Peyer's patch (tissue), 4 donors: Measurements from ENCODE around the gene PRKRA. TPM values are rescaled to one million over a fixed set of nuclear protein-coding genes. Genes with fewer than 3 reads are reported as not detected.

ENCODE experiments used
- DNase-seq, 3 donors: peaks; one replicate each; pipeline ENCODE4 v3.0.0-alpha.2; 2017 to 2019
- H3K27ac ChIP-seq, 4 donors: fragments of 200-600 bp; sonication (generic); one replicate each; pipeline ENCODE4 v1.5.1; 2016 to 2019
- H3K27me3 ChIP-seq, 2 donors: fragments of 200-600 bp; sonication (generic); one replicate each; pipeline ENCODE4 v1.5.1; 2019
- H3K36me3 ChIP-seq, 3 donors: fragments of 200-600 bp; sonication (generic); one replicate each; pipeline ENCODE4 v1.5.1; 2016 to 2019
- H3K4me1 ChIP-seq, 4 donors: fragments of 200-600 bp; sonication (generic); one replicate each; pipeline ENCODE4 v1.5.1; 2016 to 2019
- H3K4me3 ChIP-seq, 4 donors: fragments of 200-600 bp; sonication (generic); 1 replicate in 3 of 4; 2 replicates in 1 of 4; pipeline ENCODE4 v1.5.1; 2016 to 2019; ENCODE audit warnings: mild to moderate bottlenecking in 1 of 4
- H3K9me3 ChIP-seq, 4 donors: fragments of 200-600 bp; sonication (generic); one replicate each; pipeline ENCODE4 v1.5.1; 2016 to 2019; ENCODE audit warnings: mild to moderate bottlenecking in 1 of 4
- CTCF ChIP-seq, 6 experiments: fragments of 450-650 bp in 4 of 6; fragments of 200-600 bp in 2 of 6; sonication (generic) in 1 of 6; IDR thresholded peaks; one replicate each; pipeline ENCODE4 v1.5.1; 2017 to 2019; ENCODE audit warnings: antibody characterized with exemption in 6 of 6, mild to moderate bottlenecking in 3 of 6, moderate library complexity in 1 of 6
- POLR2A ChIP-seq, 2 donors: fragments of 450-650 bp; IDR thresholded peaks; one replicate each; pipeline ENCODE4 v1.5.1; 2017; ENCODE audit warnings: antibody characterized with exemption in 2 of 2, mild to moderate bottlenecking in 2 of 2, moderate library complexity in 2 of 2
- total RNA-seq, 4 donors: library from RNA; depleted of rRNA; stranded (reverse); fragments of >200 nt; gene quantifications; one replicate each; pipeline ENCODE4 v1.1.0, GENCODE V29; 2016

PRKRA gene
- total RNA-seq, 4 donors from 2014 or later = 22.4 to 54.9 (median 34.5) TPM

GRCh38 chr2:178448968-178449661 is 1.9 kb downstream of the PRKRA start:
- Histone ChIP-seq H3K4me1 (peaks cover 0 to 23% (median 0%) of the 10 kb centered on the region in 4 donors), H3K4me3 (no peak overlapping the region), H3K9me3 (no peaks in the 10 kb centered on the region), H3K27me3 (no peaks in the 10 kb centered on the region), H3K36me3 (peaks cover 0 to 35% (median 0%) of the 10 kb centered on the region in 3 donors), H3K27ac (no peak overlapping the region)
- no peak for DNase-seq
- TF ChIP-seq POLR2A (IDR thresholded peaks at IDR 0.05) (no peak), CTCF (IDR thresholded peaks at IDR 0.05) (no peak)

GRCh38 chr2:178441426-178441825 is 9.5 kb downstream of the PRKRA start:
- H3K36me3 ChIP-seq = peaks cover 0 to 82% (median 0%) of the 10 kb centered on the region in 3 donors
- no peaks in the 10 kb centered on the region for H3K27me3 ChIP-seq
- no peak overlapping the region for H3K27ac ChIP-seq
- H3K4me1 ChIP-seq = no peaks in the 10 kb centered on the region
- no peak for TF ChIP-seq POLR2A (IDR thresholded peaks at IDR 0.05)
- TF ChIP-seq CTCF (IDR thresholded peaks at IDR 0.05) = no peak
- no peak for DNase-seq
- no peaks in the 10 kb centered on the region for H3K9me3 ChIP-seq
- H3K4me3 ChIP-seq = no peak overlapping the region

- H3K27me3 ChIP-seq = no peaks in the 10 kb centered on the region
- DNase-seq = no peak
- no peak overlapping the region for H3K4me3 ChIP-seq
- TF ChIP-seq POLR2A (IDR thresholded peaks at IDR 0.05) = no peak
- no peak for TF ChIP-seq CTCF (IDR thresholded peaks at IDR 0.05)
- H3K9me3 ChIP-seq = no peaks in the 10 kb centered on the region
- H3K4me1 ChIP-seq = no peaks in the 10 kb centered on the region
- peaks cover 0 to 82% (median 0%) of the 10 kb centered on the region in 3 donors for H3K36me3 ChIP-seq
- no peak overlapping the region for H3K27ac ChIP-seq
Measured at GRCh38 chr2:178436662-178437061, 14.3 kb downstream of the PRKRA start.

GRCh38 chr2:178429336-178429735 is 21.6 kb downstream of the PRKRA start:
- no peaks in the 10 kb centered on the region for H3K27me3 ChIP-seq
- no peak for TF ChIP-seq CTCF (IDR thresholded peaks at IDR 0.05)
- no peak for TF ChIP-seq POLR2A (IDR thresholded peaks at IDR 0.05)
- no peak for DNase-seq
- H3K4me3 ChIP-seq = no peak overlapping the region
- H3K4me1 ChIP-seq = no peaks in the 10 kb centered on the region
- H3K27ac ChIP-seq = no peak overlapping the region
- H3K9me3 ChIP-seq = no peaks in the 10 kb centered on the region
- H3K36me3 ChIP-seq = peaks cover 0 to 41% (median 0%) of the 10 kb centered on the region in 3 donors

- no peak overlapping the region for H3K27ac ChIP-seq
- TF ChIP-seq CTCF (IDR thresholded peaks at IDR 0.05) (no peak), POLR2A (IDR thresholded peaks at IDR 0.05) (no peak)
- H3K36me3 ChIP-seq = peaks cover 0 to 31% (median 0%) of the 10 kb centered on the region in 3 donors
- no peaks in the 10 kb centered on the region for H3K27me3 ChIP-seq
- no peaks in the 10 kb centered on the region for H3K9me3 ChIP-seq
- no peak for DNase-seq
- H3K4me3 ChIP-seq = no peak overlapping the region
- H3K4me1 ChIP-seq = no peaks in the 10 kb centered on the region
Measured at GRCh38 chr2:178428396-178428806, 22.6 kb downstream of the PRKRA start.
